GM21786 (cell line): ENCODE data around the gene SGK1.

Experiments
- ATAC-seq: cut with Tn5 transposase; IDR thresholded peaks from one replicate; pipeline ENCODE4 v1.9.1; 2021; ENCODE audit not compliant: unreplicated experiment

Gene SGK1

GRCh38 chr6:134173936-134174671, 143.8 kb downstream of the SGK1 start:
- peak; percentile 28 for ATAC-seq

- no peak for ATAC-seq
Measured at GRCh38 chr6:134173366-134173725, 144.6 kb downstream of the SGK1 start.

GRCh38 chr6:134172706-134173365, 145.1 kb downstream of the SGK1 start:
- no peak for ATAC-seq

GRCh38 chr6:134172020-134172705, 145.7 kb downstream of the SGK1 start:
- ATAC-seq: no peak

DNA sequence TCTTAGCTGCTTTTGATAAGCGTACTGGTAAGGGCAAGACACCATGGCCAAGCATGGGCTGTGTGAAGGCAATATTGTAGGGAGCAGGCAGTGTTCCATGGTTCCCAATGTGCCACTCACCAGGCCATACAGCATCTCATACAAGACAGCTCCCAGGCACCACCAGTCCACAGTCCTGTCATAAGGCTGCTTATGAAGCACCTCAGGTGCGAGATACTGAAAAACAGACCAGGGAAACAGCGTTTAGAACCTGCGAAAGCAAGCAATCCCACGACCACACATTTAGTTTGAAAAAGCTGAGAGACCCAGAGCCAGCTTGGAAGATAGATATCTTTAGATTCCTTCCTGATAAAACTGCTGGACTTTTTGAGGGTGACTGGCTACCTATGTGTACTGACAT, 146.4 kb downstream of the SGK1 start:
- ATAC-seq: no peak

- no peak for ATAC-seq
Measured at GRCh38 chr6:134170844-134171243, 147.1 kb downstream of the SGK1 start.

DNA sequence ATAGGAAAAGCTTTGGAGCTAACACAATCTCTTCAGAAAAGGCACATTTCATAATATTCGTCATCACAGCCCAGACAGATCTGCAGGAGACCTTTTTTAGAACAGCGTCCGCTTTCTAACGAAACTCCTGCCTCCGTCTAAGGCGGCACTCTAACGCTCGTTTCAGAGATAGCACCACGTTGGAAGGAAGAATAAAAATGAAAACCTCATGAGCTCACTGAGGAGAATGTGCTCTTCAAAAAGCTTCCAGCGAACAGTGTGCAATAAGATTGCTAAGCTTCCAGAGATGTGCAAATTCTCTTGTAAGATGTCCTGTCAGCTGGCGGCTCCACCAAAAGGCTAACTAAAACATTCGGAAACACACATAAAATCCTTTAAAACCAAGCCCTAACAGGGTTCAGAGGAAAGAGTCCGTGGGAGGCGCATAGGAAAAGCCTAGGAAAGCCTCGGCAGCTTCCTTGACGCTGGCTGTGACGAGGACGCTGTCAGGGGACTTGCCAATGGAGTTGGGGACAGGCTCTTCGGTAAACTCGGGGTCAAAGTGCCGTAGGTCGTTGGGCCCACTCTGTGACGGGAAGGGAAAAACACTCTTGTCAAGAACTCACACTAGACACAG, 147.9 kb downstream of the SGK1 start:
- ATAC-seq: no peak

DNA sequence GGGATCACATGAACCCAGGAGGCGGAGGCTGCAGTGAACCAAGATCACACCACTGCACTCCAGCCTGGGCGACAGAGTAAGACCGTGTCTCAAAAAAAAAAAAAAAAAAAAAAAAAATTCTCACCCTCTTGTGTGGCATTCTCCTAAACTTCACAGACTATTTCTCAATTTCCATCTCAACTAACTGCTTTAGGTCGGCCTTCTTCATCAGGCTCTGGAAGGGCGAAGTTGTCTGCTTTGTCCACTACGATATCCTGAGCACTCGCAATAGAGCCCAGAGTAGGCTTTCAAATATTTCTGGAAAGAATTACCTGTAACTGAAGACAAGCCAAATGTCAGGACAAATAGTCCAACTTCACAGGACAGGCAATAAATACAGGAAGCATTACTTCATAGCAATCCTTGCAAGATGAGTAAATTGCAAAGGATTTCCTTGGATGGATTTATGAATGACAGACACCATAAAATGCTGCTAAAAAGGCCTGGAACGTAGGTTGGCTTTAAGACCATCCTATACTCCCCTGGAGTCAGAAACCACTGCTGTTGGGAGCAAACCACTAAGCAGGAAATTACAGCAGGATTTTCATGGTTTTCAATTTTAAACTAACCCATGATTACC, 149.2 kb downstream of the SGK1 start:
- ATAC-seq: no peak

DNA sequence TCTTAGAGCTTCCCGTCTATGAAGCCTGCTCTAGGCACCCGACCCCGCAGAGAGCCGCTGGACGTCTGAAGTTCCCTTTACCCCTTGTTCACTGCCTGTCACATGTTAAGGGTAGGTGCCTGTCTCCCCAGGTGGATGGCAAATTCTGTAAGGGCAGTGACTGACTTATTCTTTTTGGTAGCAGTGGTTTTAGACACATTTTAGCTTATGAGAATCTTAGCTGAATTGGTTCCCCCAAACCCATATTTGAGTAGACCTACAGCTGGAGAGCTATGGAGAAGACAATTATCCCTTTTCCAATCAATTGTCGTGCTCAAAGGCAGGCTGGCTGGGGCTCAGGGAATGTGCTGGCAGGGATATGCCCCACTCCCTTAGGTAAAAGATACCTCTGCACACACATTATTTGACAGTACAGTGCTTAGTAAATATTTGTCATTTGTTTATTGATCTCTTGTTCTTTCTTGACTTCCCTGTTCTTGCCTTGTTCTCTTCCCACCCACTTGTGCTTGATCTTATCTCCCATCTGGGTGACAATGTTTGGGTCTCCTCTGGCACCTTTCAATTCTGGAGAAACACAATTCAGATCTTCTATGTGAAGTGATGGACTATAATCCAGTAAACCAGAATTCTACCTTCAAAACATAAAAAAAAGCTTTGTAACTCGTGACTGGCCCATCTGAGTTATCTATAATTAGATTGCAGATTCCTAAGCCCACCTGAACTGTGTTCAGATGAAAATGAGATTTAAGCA, 151.2 kb downstream of the SGK1 start:
- no peak for ATAC-seq

GRCh38 chr6:134165561-134166201, 152.2 kb downstream of the SGK1 start:
- no peak for ATAC-seq

DNA sequence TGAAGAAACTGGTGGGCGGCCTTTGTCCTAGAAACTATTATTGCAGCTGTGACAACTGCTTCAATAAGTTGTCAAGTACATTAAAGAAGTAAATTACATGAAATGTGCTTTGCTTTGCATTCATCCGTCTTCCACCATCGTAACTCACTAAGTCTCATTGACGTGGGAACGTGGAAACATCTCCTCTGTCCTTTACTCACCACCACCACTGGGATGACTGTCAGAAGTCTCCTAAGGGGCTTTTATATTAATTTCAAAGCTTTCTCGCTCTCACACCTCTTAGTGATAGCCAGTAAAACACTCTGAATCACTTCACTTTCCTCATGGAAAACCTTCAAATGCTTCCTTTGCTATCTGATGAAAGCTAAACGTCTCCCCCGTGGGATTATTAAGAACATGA, 153.6 kb downstream of the SGK1 start:
- ATAC-seq: no peak

GRCh38 chr6:134162932-134163331, 155.0 kb downstream of the SGK1 start:
- no peak for ATAC-seq

- no peak for ATAC-seq
Measured at GRCh38 chr6:134161041-134161440, 156.9 kb downstream of the SGK1 start.

DNA sequence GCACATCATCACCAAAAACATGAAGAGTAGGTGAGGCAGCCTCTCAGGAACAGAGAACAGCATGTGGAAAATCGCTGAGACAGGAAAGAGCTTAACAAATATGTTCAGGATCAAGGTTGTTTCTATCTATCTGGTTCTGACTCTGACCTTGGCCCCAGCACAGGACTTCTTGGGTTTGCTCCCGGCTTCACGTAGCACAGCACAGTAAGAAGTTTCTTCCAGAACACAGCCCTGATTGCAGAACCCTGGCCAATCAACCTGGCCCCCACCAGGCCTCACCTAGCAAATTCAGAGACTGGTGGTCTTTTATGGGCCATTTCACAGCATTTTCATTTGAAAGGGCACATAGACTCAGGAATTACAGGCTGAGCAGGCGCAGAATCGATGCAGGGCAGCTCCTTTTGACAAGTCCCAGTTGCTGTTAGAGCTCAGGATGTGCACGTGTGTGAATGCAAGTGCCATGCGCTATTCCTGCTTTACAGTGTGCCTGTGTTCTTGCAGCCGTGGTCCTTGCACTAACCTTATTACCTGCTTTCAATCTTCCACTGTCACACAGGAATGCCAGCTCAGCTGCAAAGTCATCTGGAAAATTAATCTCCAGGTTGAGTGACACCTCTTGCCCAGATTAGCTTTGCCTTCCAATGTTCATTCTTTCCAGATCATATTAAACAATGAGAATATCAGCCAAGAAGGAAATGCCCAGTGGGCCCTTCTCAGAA, 165.0 kb downstream of the SGK1 start:
- ATAC-seq: no peak

GRCh38 chr6:134148566-134148965, 169.3 kb downstream of the SGK1 start:
- no peak for ATAC-seq

DNA sequence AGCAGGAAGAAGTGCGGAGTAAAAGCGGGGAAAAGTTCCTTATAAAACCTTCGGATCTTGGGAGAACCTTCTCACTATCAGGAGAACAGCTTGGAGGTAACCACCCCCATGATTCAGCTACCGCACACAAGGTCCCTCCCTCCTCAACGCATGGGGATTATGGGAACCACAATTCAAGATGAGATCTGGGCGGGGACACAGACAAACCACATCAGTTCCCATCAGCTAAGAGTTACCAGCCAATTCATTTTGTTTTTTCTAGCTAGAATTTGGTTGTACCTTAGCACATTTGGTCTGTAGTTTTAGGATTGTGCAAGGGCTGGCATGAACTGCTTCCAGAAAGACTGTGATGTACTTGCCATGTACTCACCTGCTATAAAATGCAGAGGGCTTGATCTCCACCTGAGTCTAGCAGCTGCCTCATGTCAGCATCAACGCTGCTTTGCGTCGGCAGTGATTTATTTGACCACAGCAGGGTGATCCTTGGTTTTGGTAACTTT, 170.8 kb downstream of the SGK1 start:
- no peak for ATAC-seq

DNA sequence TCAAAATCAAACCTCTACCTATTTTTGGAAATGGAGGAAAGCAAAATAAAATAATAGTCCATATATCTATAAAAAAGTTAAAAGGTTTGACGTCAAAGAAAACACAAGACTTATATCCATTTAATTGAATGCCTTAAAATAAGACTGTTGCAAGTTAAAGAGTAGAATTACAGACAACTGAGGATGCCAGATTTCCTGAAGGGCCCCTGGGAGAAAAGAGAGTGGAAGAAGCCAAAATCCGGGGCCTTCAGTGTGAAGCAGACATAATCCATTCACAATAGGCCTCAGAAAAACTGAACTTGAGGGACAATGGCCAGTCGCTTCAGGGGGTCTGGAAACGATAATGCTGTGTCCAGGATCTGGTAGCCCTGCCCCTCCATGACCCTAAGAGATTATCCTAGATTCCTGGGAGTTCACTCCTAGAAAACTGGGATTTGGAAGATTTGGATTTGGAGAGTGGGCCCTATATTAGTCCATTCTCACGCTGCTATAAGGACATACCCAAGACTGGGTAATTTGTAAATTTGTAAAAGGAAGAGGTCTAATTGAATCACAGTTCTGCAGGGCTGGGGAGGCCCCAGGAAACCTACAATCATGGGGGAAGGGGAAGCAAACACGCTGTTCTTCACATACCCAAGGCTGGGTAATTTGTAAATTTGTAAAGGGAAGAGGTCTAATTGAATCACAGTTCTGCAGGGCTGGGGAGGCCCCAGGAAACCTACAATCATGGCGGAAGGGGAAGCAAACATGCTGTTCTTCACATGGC, 171.5 kb downstream of the SGK1 start:
- ATAC-seq: no peak

DNA sequence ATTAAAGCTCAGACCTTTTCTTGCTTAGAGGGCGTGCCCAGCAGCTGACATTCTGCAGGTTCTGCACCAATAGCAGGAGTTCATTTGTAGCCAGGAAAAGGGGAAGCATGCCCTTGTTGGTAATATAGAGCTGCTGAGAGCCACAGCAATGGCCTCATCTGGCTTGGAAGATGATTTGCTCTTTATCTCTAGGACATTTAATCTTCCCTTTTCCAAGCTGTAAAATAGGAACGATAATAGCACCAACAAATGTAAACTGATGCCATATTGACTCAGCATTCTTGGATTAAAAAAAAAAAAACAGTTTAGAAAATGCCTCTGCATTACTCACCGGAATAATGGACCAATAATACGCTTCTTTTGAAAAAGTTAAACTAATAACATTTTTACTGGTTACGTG, 172.1 kb downstream of the SGK1 start:
- no peak for ATAC-seq
